Activated CD4-positive, alpha-beta T cell treated with anti-CD3 and anti-CD28 coated beads, Interleukin-2, amount 50 U/mL, for 4 hours (primary cell): ENCODE data around the gene DCTN1.

Experiments
- DNase-seq, 2 experiments: peaks; one replicate each; pipeline ENCODE4 v3.0.0-alpha.2; 2020

The DCTN1 gene

DNA sequence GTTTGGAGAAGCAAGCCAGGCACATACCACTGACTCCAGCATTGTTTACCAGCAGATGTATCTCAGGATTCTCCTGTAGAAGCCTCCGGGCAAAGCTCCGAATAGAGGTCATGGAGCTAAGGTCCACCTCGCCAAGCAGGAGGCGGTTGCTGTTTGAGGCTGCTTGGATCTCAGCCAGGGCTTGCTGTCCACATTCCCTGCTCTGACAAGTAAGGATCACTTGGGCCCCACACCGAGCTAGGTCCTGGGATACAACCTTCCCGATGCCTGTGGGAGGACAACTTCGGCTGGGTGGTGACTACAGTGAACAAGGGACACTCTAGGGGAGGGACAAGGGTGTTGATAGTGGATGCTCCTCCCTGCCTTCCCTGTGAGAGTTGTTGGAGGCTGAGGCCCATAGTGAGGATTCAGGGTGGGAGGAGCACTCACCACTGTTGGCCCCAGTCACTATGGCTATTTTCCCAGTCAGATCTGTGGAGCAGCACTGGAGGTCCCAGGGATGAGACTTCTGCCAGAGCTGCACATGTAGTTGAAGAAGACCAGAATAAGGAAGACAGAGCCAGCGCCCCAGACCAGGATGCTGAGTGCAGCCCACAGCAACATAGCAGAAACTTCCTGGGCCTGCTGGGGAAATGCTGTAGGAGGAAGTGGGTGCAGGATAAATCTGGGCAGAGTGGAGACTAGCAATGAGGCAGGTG is 33.0 kb upstream of the DCTN1 start:
- DNase-seq, result no peak

GRCh38 chr2:74407682-74408081 is 27.6 kb upstream of the DCTN1 start:
- DNase-seq, result no peak

- no peak for DNase-seq
These were observed 25.9 kb upstream of the DCTN1 start for GRCh38 chr2:74406035-74406434.

GRCh38 chr2:74401891-74402290 is 21.8 kb upstream of the DCTN1 start:
- no peak for DNase-seq

DNA sequence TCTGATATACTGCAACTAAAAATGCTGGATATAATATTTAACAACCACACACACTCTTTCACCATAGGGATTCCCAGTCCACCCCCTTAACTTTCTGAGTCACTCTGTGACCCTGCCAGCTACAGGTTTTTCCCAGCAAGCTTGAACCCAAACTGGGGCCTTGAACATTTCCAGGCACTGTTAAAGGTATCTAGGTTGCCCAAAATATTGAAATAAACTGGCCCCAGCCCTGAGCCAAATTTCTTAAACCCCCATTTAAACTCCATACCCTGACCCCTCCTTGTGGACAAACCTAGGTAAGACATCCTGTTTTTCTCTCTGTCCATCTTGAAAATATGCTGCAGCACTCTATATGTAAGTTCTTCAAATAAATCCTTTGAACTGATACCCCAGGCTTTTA is 19.7 kb upstream of the DCTN1 start:
- no peak for DNase-seq

DNA sequence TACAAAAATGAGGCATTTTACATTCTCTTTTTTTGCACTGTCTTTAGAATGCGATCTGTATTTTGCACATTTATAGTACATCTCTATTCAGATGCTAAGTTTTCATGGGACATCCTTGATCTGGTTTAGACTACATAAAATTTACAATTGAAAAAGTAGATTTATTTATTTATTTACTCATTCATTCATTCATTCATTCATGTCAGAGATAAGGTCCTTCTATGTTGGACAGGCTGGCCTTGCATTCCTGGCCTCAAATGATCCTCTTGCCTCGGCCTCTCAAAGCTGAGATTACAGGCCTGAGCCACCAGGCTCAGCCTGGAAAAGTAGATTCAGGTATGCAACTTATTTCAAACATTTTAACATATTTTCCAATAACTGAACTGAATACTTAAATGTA is 16.0 kb upstream of the DCTN1 start:
- DNase-seq, result no peak

DNA sequence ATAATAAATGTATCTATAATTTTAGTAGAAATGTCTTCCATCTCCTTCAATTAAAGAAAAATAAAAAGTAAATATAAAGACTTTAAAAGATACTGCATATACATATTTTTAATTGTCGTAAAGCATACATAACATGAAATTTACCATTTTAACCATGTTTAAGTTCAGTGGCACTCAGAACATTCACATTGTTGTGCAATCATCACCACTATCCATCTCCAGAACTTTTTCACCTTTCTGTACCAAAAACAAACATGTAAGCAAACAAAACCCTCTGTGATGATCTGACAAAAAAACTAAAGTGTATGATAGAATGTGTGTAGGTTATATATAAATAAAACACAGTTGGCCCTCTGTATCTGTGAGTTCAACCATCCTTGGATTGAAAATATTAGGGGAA is 13.4 kb upstream of the DCTN1 start:
- DNase-seq, result no peak

- no peak for DNase-seq
These were observed 12.3 kb upstream of the DCTN1 start for GRCh38 chr2:74392449-74392743.

- peak; percentile 94 to 95 for DNase-seq
These were observed 11.7 kb upstream of the DCTN1 start for GRCh38 chr2:74391580-74392448.

GRCh38 chr2:74391209-74391579 is 11.1 kb upstream of the DCTN1 start:
- no peak for DNase-seq

DNA sequence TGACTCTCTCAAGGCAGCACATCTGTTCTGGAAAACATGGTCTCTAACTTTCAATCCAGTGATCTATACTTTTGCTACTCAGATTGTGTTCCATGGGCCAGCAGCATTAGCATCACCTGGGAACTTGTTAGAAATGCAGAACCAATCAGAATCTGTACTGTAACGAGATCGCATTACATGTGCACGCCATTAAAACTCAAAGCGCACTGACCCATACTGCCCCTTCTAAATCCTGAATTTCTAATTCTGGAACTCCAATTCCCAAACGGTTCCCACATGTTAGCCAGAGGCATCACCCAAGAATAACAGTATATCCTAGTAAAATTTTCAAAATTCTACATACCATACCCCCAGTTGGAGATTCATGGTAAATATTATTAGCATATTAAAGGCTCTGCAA is 10.5 kb upstream of the DCTN1 start:
- no peak for DNase-seq

- DNase-seq, result no peak
These were observed 7.2 kb upstream of the DCTN1 start for GRCh38 chr2:74387346-74387745.

- no peak for DNase-seq
These were observed 5.3 kb upstream of the DCTN1 start for GRCh38 chr2:74385396-74385795.

- no peak for DNase-seq
These were observed 3.9 kb upstream of the DCTN1 start for GRCh38 chr2:74384051-74384450.

DNA sequence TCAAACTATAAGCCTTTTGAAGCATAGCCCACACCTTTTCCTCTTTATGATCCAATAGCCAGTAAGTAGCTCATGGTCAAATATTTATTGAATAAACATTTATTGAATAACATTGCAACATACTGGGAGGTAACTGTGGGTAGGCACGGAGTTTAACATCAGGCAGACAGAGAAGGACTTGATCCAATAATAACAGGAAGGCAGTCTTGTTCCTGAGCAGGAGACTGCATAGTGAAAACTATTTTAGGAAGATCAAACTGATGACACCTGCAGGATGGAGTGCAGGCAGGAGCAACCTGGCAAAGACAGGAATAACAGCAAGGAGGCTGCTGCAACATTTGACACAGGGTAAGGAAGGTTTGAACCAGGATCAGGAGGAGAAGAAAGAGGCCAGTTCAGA is 3.1 kb upstream of the DCTN1 start:
- DNase-seq, result no peak

GRCh38 chr2:74381751-74382150 is 1.6 kb upstream of the DCTN1 start:
- DNase-seq, result no peak

- no peak for DNase-seq
These were observed 2.1 kb downstream of the DCTN1 start for GRCh38 chr2:74378007-74378406.

GRCh38 chr2:74375838-74376237 is 4.3 kb downstream of the DCTN1 start:
- DNase-seq, result no peak

- no peak for DNase-seq
These were observed 5.5 kb downstream of the DCTN1 start for GRCh38 chr2:74374509-74375205.

- no peak for DNase-seq
These were observed 6.1 kb downstream of the DCTN1 start for GRCh38 chr2:74373985-74374384.

DNA sequence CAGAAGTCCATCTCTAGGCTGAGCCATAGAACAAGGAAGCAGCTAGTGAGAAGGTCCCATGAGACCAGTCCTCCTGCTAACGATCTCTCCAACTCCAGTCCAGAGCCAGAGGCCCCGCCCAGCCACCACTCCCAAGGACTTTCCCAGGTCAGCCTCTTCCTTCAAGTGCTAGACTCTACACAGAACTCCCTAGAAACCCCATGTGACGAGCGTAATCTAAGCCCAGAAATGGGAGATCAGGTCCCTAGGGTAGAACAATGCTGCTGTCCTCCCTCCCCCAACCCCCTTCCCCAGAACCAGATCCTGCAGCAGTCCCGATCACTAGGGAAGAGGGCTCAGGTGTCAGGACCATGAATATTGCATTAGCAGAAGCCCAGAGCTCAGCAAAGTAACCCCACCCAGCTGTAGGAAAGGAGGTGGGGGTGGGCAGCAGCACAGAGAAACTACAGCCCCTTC is 6.9 kb downstream of the DCTN1 start:
- DNase-seq, result no peak

DNA sequence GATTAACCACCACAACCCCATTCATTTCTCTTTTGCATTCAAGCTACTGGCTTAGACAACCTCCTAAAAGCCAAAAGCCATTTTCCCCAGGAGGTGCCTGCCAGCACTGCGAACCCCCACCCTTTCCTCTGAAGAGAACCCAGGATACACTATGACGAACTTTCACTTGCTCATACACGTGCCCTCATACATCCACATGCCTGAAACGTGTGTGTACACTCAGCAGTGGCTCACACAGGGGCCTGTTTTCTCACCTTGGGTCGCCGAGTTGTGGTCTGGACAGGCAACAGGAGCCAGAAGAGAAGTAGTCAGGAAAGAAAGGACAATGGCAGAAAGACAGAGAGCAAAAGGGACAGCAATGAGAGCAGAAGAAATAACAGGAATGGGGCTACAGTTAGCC is 7.4 kb downstream of the DCTN1 start:
- DNase-seq, result no peak

GRCh38 chr2:74371421-74371820 is 8.7 kb downstream of the DCTN1 start:
- DNase-seq, result no peak

GRCh38 chr2:74369976-74370375 is 10.1 kb downstream of the DCTN1 start:
- no peak for DNase-seq
